Prostate gland (tissue), 2 donors: ENCODE data around the gene EVC2.

ENCODE experiments used
- POLR2AphosphoS5 ChIP-seq: sonication (generic); formaldehyde crosslinking; IDR thresholded peaks from one replicate; pipeline ENCODE4 v1.6.1; 2017; ENCODE audit warnings: antibody characterized with exemption
- TF ChIP-seq, protein P1 (sequence below), 4 experiments: fragments of 200-600 bp in 2 of 4; fragments of 450-650 bp in 2 of 4; sonication (generic) in 2 of 4; IDR thresholded peaks; 1 replicate in 3 of 4; 2 replicates in 1 of 4; pipeline ENCODE4 v1.5.1; 2016 to 2019; ENCODE audit warnings: antibody characterized with exemption in 4 of 4, mild to moderate bottlenecking in 2 of 4, moderate library complexity in 2 of 4

DNA sequence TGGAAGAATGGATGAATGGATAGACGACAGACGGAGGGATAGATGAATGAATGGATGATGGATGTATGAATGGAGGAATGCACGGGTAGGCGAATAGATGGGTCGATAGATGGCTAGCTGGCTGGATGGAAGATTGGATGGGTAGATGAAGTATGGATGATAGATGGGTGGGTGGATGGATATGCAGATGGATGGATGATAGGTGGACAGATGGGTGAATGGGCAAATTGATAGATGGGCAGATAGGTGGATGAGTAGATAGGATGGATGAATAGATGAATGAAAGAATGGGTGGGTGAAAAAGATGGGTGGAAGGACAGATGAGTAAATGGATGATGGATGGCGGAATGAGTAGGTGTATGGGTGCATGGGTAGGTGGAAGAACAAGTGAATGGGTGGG lies 57.3 kb downstream of the EVC2 start:
- TF ChIP-seq POLR2AphosphoS5: no peak
- TF ChIP-seq, protein P1, sequence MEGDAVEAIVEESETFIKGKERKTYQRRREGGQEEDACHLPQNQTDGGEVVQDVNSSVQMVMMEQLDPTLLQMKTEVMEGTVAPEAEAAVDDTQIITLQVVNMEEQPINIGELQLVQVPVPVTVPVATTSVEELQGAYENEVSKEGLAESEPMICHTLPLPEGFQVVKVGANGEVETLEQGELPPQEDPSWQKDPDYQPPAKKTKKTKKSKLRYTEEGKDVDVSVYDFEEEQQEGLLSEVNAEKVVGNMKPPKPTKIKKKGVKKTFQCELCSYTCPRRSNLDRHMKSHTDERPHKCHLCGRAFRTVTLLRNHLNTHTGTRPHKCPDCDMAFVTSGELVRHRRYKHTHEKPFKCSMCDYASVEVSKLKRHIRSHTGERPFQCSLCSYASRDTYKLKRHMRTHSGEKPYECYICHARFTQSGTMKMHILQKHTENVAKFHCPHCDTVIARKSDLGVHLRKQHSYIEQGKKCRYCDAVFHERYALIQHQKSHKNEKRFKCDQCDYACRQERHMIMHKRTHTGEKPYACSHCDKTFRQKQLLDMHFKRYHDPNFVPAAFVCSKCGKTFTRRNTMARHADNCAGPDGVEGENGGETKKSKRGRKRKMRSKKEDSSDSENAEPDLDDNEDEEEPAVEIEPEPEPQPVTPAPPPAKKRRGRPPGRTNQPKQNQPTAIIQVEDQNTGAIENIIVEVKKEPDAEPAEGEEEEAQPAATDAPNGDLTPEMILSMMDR (IDR thresholded peaks at IDR 0.05): no peak
